HepG2 (cell line): Measurements from ENCODE around the gene NDUFS7. TPM values are rescaled to one million over a fixed set of nuclear protein-coding genes. Genes with fewer than 3 reads are reported as not detected.
A peak's percentile ranks its signal among the peaks of the same experiment; 100 is the strongest.

Source experiments
- AKAP8 ChIP-seq: sonication (generic); formaldehyde crosslinking; IDR thresholded peaks from 2 replicates; pipeline ENCODE4 v1.5.1; 2020; ENCODE audit warnings: mild to moderate bottlenecking, missing genetic modification reagents
- DNMT1 ChIP-seq: sonication (generic); formaldehyde crosslinking; IDR thresholded peaks from 2 replicates; pipeline ENCODE4 v1.5.1; 2020; ENCODE audit warnings: mild to moderate bottlenecking, missing genetic modification reagents
- ESRRA ChIP-seq: sonication (generic); formaldehyde crosslinking; IDR thresholded peaks from 2 replicates; pipeline ENCODE4 v1.5.1; 2020; ENCODE audit warnings: mild to moderate bottlenecking, low read depth, missing genetic modification reagents
- ETV6 ChIP-seq: sonication (generic); formaldehyde crosslinking; conservative IDR thresholded peaks from 2 replicates; pipeline ENCODE4 v1.4.0; 2020; ENCODE audit warnings: missing genetic modification reagents
- JARID2 ChIP-seq: sonication (generic); formaldehyde crosslinking; IDR thresholded peaks from 2 replicates; pipeline ENCODE4 v1.8.1; 2023; ENCODE audit warnings: missing genetic modification reagents, inconsistent platforms; ENCODE audit not compliant: insufficient replicate concordance
- MAFF ChIP-seq: IDR thresholded peaks from 2 replicates; pipeline ENCODE4 v1.6.1; 2011; ENCODE audit warnings: low read depth, low read length, improper control_type of control experiment
- NFRKB ChIP-seq: fragments of 450-650 bp; IDR thresholded peaks from 2 replicates; pipeline ENCODE4 v1.6.1; 2017
- RBAK ChIP-seq: sonication (generic); formaldehyde crosslinking; IDR thresholded peaks from 2 replicates; pipeline ENCODE4 v1.5.1; 2020; ENCODE audit warnings: mild to moderate bottlenecking, missing genetic modification reagents
- RERE ChIP-seq: IDR thresholded peaks from 2 replicates; pipeline ENCODE4 v1.6.1; 2016; ENCODE audit warnings: low read depth, missing genetic modification reagents, missing compliant biosample characterization
- SMAD3 ChIP-seq: sonication (generic); formaldehyde crosslinking; IDR thresholded peaks from 2 replicates; pipeline ENCODE4 v1.4.0; 2020; ENCODE audit warnings: missing genetic modification reagents
- SNAPC2 ChIP-seq: sonication (generic); formaldehyde crosslinking; IDR thresholded peaks from 2 replicates; pipeline ENCODE4 v1.8.1; 2022; ENCODE audit warnings: mild to moderate bottlenecking, missing genetic modification reagents
- SNRNP70 ChIP-seq: fragments of 200-400 bp; formaldehyde crosslinking; IDR thresholded peaks from 2 replicates; pipeline ENCODE4 v1.6.1; 2017; ENCODE audit warnings: mild to moderate bottlenecking, low read depth, low read length, moderate library complexity
- TRAFD1 ChIP-seq: sonication (generic); formaldehyde crosslinking; IDR thresholded peaks from 2 replicates; pipeline ENCODE4 v1.5.1; 2020; ENCODE audit warnings: missing genetic modification reagents, mild to moderate bottlenecking, borderline replicate concordance
- TRIM24 ChIP-seq: sonication (generic); formaldehyde crosslinking; IDR thresholded peaks from 2 replicates; pipeline ENCODE4 v1.8.0; 2022; ENCODE audit warnings: mild to moderate bottlenecking, missing genetic modification reagents
- YEATS2 ChIP-seq: sonication (generic); formaldehyde crosslinking; IDR thresholded peaks from 2 replicates; pipeline ENCODE4 v1.4.0; 2020; ENCODE audit warnings: missing genetic modification reagents, borderline replicate concordance
- ZBTB3 ChIP-seq: sonication (generic); formaldehyde crosslinking; IDR thresholded peaks from 2 replicates; pipeline ENCODE4 v1.4.0; 2020; ENCODE audit warnings: low read depth, mild to moderate bottlenecking, moderate library complexity, missing genetic modification reagents, borderline replicate concordance
- ZNF256 ChIP-seq: sonication (generic); formaldehyde crosslinking; conservative IDR thresholded peaks from 2 replicates; pipeline ENCODE4 v1.4.0; 2020; ENCODE audit warnings: missing genetic modification reagents
- ZNF3 ChIP-seq: IDR thresholded peaks from 2 replicates; pipeline ENCODE4 v1.7.0; 2017; ENCODE audit warnings: inconsistent platforms
- ZNF317 ChIP-seq: sonication (generic); formaldehyde crosslinking; IDR thresholded peaks from 2 replicates; pipeline ENCODE4 v1.5.0; 2020; ENCODE audit warnings: mild to moderate bottlenecking, missing genetic modification reagents
- ZNF639 ChIP-seq: conservative IDR thresholded peaks from 2 replicates; pipeline ENCODE4 v1.6.1; 2018; ENCODE audit warnings: missing genetic modification reagents
- ZNF746 ChIP-seq: sonication (generic); formaldehyde crosslinking; IDR thresholded peaks from 2 replicates; pipeline ENCODE4 v1.8.0; 2022; ENCODE audit warnings: mild to moderate bottlenecking, missing genetic modification reagents
- ZNF850 ChIP-seq: sonication (generic); formaldehyde crosslinking; conservative IDR thresholded peaks from 2 replicates; pipeline ENCODE4 v1.9.0; 2021; ENCODE audit warnings: mild to moderate bottlenecking, missing genetic modification reagents
- polyA plus RNA-seq, 8 experiments: library from polyadenylated mRNA; depleted of rRNA in 3 of 8; stranded (reverse) in 7 of 8; unstranded in 1 of 8; fragments of >200 nt; fragmentation: Illumina TruSeq in 4 of 8; extraction: Trizol in 4 of 8; gene quantifications; 2 replicates each; pipeline versions ENCODE4 v1.2.1 to v1.2.3, GENCODE V29; 2011 to 2016; ENCODE audit warnings: low read depth in 4 of 8, missing spikeins in 1 of 8, mixed read lengths in 1 of 8; ENCODE audit not compliant: insufficient read depth in 1 of 8
- total RNA-seq, 5 experiments: library from RNA; depleted of rRNA; stranded (reverse); fragments of >200 nt; fragmentation: Illumina TruSeq; extraction: Trizol; gene quantifications; 2 replicates each; pipeline ENCODE4 v1.2.3, GENCODE V29; 2016; ENCODE audit warnings: low read depth in 1 of 5

The NDUFS7 gene
- total and polyA plus RNA-seq, 2 of the 13 experiments (the other 11 are each of a cell fraction or from before 2014, with no cell fraction given): 34.3 to 66.9 TPM

- TF ChIP-seq SMAD3 (CRISPR knock-in tag) (peak; percentile 45; the same call in 1 of the 2 replicates), ZNF317 (CRISPR knock-in tag) (no peak; the same call in 1 of the 2 replicates), YEATS2 (CRISPR knock-in tag) (peak; percentile 62; the same call in 1 of the 2 replicates), ZNF746 (CRISPR knock-in tag) (peak; percentile 93), RERE (CRISPR knock-in tag) (no peak), ETV6 (no peak), ZNF3 (CRISPR knock-in tag) (peak; percentile 44; the same call in 1 of the 2 replicates), TRIM24 (no peak), ZBTB3 (CRISPR knock-in tag) (no peak), NFRKB (no peak), SNRNP70 (no peak), AKAP8 (CRISPR knock-in tag) (no peak; the same call in 1 of the 2 replicates), JARID2 (CRISPR knock-in tag) (no peak), SNAPC2 (CRISPR knock-in tag) (0 out of 2 replicates have a peak, but pooled peaks have one; percentile 38), RBAK (no peak), ZNF850 (0 out of 2 replicates have a peak, but pooled peaks have one; percentile 39), DNMT1 (no peak), ESRRA (CRISPR knock-in tag) (peak; percentile 36; the same call in 1 of the 2 replicates), TRAFD1 (no peak), MAFF (no peak), ZNF639 (0 out of 2 replicates have a peak, but pooled peaks have one; percentile 27), ZNF256 (CRISPR knock-in tag) (no peak; the same call in 1 of the 2 replicates)
These were observed 16.8 kb downstream of the NDUFS7 start (continued) for GRCh38 chr19:1400281-1401137.
